HepG2 (cell line): Measurements from ENCODE around the gene RAB8A. TPM values are rescaled to one million over a fixed set of nuclear protein-coding genes. Genes with fewer than 3 reads are reported as not detected.

Experiments used
- FOXK2 ChIP-seq: fragments of 450-650 bp; IDR thresholded peaks from 2 replicates; pipeline ENCODE4 v1.6.1; 2016
- GRHL1 ChIP-seq: sonication (generic); formaldehyde crosslinking; conservative IDR thresholded peaks from 2 replicates; pipeline ENCODE4 v1.8.0; 2022; ENCODE audit warnings: missing genetic modification reagents
- HDAC1 ChIP-seq: sonication (generic); formaldehyde crosslinking; IDR thresholded peaks from 2 replicates; pipeline ENCODE4 v1.5.1; 2020; ENCODE audit warnings: mild to moderate bottlenecking, missing genetic modification reagents
- JUNB ChIP-seq: sonication (generic); formaldehyde crosslinking; IDR thresholded peaks from 2 replicates; pipeline ENCODE4 v1.8.0; 2022; ENCODE audit warnings: missing genetic modification reagents, mild to moderate bottlenecking, borderline replicate concordance
- MED13 ChIP-seq: sonication (generic); formaldehyde crosslinking; IDR thresholded peaks from 2 replicates; pipeline ENCODE4 v1.5.0; 2020; ENCODE audit warnings: missing genetic modification reagents
- RARA ChIP-seq: IDR thresholded peaks from 2 replicates; pipeline ENCODE4 v1.6.1; 2016; ENCODE audit warnings: missing genetic modification reagents, missing compliant biosample characterization
- RCOR2 ChIP-seq: IDR thresholded peaks from 2 replicates; pipeline ENCODE4 v1.6.1; 2016; ENCODE audit warnings: missing biosample characterization, missing genetic modification reagents
- RERE ChIP-seq: IDR thresholded peaks from 2 replicates; pipeline ENCODE4 v1.6.1; 2016; ENCODE audit warnings: low read depth, missing genetic modification reagents, missing compliant biosample characterization
- SOX5 ChIP-seq: IDR thresholded peaks from 2 replicates; pipeline ENCODE4 v1.6.1; 2016; ENCODE audit warnings: borderline replicate concordance
- SRSF9 ChIP-seq: fragments of 200-400 bp; formaldehyde crosslinking; IDR thresholded peaks from 2 replicates; pipeline ENCODE4 v1.6.1; 2018; ENCODE audit warnings: borderline replicate concordance, mild to moderate bottlenecking, low read depth, low read length; ENCODE audit not compliant: insufficient read depth, poor library complexity, severe bottlenecking
- ZBTB37 ChIP-seq: sonication (generic); formaldehyde crosslinking; IDR thresholded peaks from 2 replicates; pipeline ENCODE4 v1.4.0; 2020; ENCODE audit warnings: mild to moderate bottlenecking, missing genetic modification reagents
- ZNF224 ChIP-seq: sonication (generic); formaldehyde crosslinking; IDR thresholded peaks from 2 replicates; pipeline ENCODE4 v1.5.0; 2020; ENCODE audit warnings: mild to moderate bottlenecking, missing genetic modification reagents
- ZNF326 ChIP-seq: sonication (generic); formaldehyde crosslinking; IDR thresholded peaks from 2 replicates; pipeline ENCODE4 v1.4.0; 2020; ENCODE audit warnings: missing genetic modification reagents, borderline replicate concordance
- ZNF343 ChIP-seq: sonication (generic); formaldehyde crosslinking; IDR thresholded peaks from 2 replicates; pipeline ENCODE4 v1.4.0; 2020; ENCODE audit warnings: mild to moderate bottlenecking, missing genetic modification reagents
- ZNF441 ChIP-seq: sonication (generic); formaldehyde crosslinking; IDR thresholded peaks from 2 replicates; pipeline ENCODE4 v1.7.0; 2021; ENCODE audit warnings: missing genetic modification reagents, borderline replicate concordance
- ZNF891 ChIP-seq: sonication (generic); formaldehyde crosslinking; IDR thresholded peaks from 2 replicates; pipeline ENCODE4 v1.5.0; 2020; ENCODE audit warnings: mild to moderate bottlenecking, missing genetic modification reagents
- ZSCAN22 ChIP-seq: sonication (generic); formaldehyde crosslinking; IDR thresholded peaks from 2 replicates; pipeline ENCODE4 v1.4.0; 2020; ENCODE audit warnings: mild to moderate bottlenecking, missing genetic modification reagents
- polyA plus RNA-seq, 8 experiments: library from polyadenylated mRNA; depleted of rRNA in 3 of 8; stranded (reverse) in 7 of 8; unstranded in 1 of 8; fragments of >200 nt; fragmentation: Illumina TruSeq in 4 of 8; extraction: Trizol in 4 of 8; gene quantifications; 2 replicates each; pipeline versions ENCODE4 v1.2.1 to v1.2.3, GENCODE V29; 2011 to 2016; ENCODE audit warnings: low read depth in 4 of 8, missing spikeins in 1 of 8, mixed read lengths in 1 of 8; ENCODE audit not compliant: insufficient read depth in 1 of 8
- total RNA-seq, 5 experiments: library from RNA; depleted of rRNA; stranded (reverse); fragments of >200 nt; fragmentation: Illumina TruSeq; extraction: Trizol; gene quantifications; 2 replicates each; pipeline ENCODE4 v1.2.3, GENCODE V29; 2016; ENCODE audit warnings: low read depth in 1 of 5
- TF ChIP-seq, protein P1 (sequence below): IDR thresholded peaks from 2 replicates; pipeline ENCODE4 v1.6.1; 2018; ENCODE audit warnings: missing genetic modification reagents
- TF ChIP-seq, protein P2 (sequence below): sonication (generic); formaldehyde crosslinking; IDR thresholded peaks from 2 replicates; pipeline ENCODE4 v1.4.0; 2020; ENCODE audit warnings: missing genetic modification reagents

The RAB8A gene
- total and polyA plus RNA-seq, 2 of the 13 experiments (the other 11 are each of a cell fraction or from before 2014, with no cell fraction given) = 36.7 to 45.0 TPM

GRCh38 chr19:16111160-16111908 lies at the start of gene RAB8A (continued):
- TF ChIP-seq ZNF343 (CRISPR knock-in tag) (no peak), GRHL1 (no peak), SRSF9 (no peak), ZSCAN22 (no peak), ZNF891 (CRISPR knock-in tag) (no peak), FOXK2 (no peak), SOX5 (CRISPR knock-in tag) (peak; percentile 61; the same call in 1 of the 2 replicates), MED13 (CRISPR knock-in tag) (peak; percentile 60; the same call in 1 of the 2 replicates), RCOR2 (CRISPR knock-in tag) (no peak), RARA (CRISPR knock-in tag) (no peak), ZBTB37 (no peak), ZNF441 (no peak), JUNB (no peak), ZNF224 (no peak), ZNF326 (CRISPR knock-in tag) (no peak), HDAC1 (peak; percentile 47), RERE (CRISPR knock-in tag) (no peak; the same call in 1 of the 2 replicates)
- TF ChIP-seq, protein P1, sequence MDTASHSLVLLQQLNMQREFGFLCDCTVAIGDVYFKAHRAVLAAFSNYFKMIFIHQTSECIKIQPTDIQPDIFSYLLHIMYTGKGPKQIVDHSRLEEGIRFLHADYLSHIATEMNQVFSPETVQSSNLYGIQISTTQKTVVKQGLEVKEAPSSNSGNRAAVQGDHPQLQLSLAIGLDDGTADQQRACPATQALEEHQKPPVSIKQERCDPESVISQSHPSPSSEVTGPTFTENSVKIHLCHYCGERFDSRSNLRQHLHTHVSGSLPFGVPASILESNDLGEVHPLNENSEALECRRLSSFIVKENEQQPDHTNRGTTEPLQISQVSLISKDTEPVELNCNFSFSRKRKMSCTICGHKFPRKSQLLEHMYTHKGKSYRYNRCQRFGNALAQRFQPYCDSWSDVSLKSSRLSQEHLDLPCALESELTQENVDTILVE (CRISPR knock-in tag) = peak; percentile 59; the same call in 1 of the 2 replicates
- TF ChIP-seq, protein P2, sequence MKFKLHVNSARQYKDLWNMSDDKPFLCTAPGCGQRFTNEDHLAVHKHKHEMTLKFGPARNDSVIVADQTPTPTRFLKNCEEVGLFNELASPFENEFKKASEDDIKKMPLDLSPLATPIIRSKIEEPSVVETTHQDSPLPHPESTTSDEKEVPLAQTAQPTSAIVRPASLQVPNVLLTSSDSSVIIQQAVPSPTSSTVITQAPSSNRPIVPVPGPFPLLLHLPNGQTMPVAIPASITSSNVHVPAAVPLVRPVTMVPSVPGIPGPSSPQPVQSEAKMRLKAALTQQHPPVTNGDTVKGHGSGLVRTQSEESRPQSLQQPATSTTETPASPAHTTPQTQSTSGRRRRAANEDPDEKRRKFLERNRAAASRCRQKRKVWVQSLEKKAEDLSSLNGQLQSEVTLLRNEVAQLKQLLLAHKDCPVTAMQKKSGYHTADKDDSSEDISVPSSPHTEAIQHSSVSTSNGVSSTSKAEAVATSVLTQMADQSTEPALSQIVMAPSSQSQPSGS = peak; percentile 35; the same call in 1 of the 2 replicates
